Limb (tissue), 2 donors: Measurements from ENCODE around the gene METRN.
"Not testable (repeated sequence)": the region's sequence is repeated elsewhere in the genome, so short reads cannot be mapped to it uniquely, and the experiment has no call there.

ENCODE experiments used
- DNase-seq, 2 donors: peaks; one replicate each; pipeline ENCODE4 v3.0.0-alpha.2; 2016; ENCODE audit errors: extremely low spot score in 2 of 2

METRN gene

GRCh38 chr16:734981-735881 is 20.3 kb downstream of the METRN start:
- DNase-seq, result no peak

- DNase-seq, result no peak
These were observed 21.1 kb downstream of the METRN start for GRCh38 chr16:735982-736453.

- no peak for DNase-seq
These were observed 22.1 kb downstream of the METRN start for GRCh38 chr16:736936-737481.

GRCh38 chr16:739560-740458 is 24.9 kb downstream of the METRN start:
- no peak for DNase-seq

- DNase-seq, result no peak
These were observed 25.5 kb downstream of the METRN start for GRCh38 chr16:740459-740763.

GRCh38 chr16:740764-741505 is 26.0 kb downstream of the METRN start, which contains the start of gene CIAO3:
CIAO3 (minus strand) TSS chr16:740997; CDS start chr16:740985, 12 bp downstream.
- DNase-seq, result peak; percentile 79 to 94

- DNase-seq, result no peak
These were observed 27.2 kb downstream of the METRN start for GRCh38 chr16:741986-742629.

- not testable (repeated sequence) for DNase-seq
These were observed 28.0 kb downstream of the METRN start for GRCh38 chr16:742894-743293.

GRCh38 chr16:743794-744500 is 29.0 kb downstream of the METRN start:
- DNase-seq, result no peak

- DNase-seq, result no peak
These were observed 30.8 kb downstream of the METRN start for GRCh38 chr16:745739-746138.

GRCh38 chr16:746637-747036 is 31.7 kb downstream of the METRN start:
- DNase-seq, result no peak

- DNase-seq, result no peak
These were observed 33.2 kb downstream of the METRN start for GRCh38 chr16:747978-748746.

GRCh38 chr16:749010-749409 is 34.1 kb downstream of the METRN start:
- no peak for DNase-seq

GRCh38 chr16:750485-750884 is 35.6 kb downstream of the METRN start:
- no peak for DNase-seq

- DNase-seq, result no peak
These were observed 36.5 kb downstream of the METRN start for GRCh38 chr16:751152-752006.

- DNase-seq, result no peak
These were observed 37.0 kb downstream of the METRN start for GRCh38 chr16:752007-752312.

GRCh38 chr16:754121-754607 is 39.2 kb downstream of the METRN start:
- DNase-seq, result not testable (repeated sequence)

GRCh38 chr16:754656-755055 is 39.7 kb downstream of the METRN start:
- DNase-seq, result no peak
